NCI-H2227 (cell line): ENCODE measurements around the gene SHISA9.
"Not testable (repeated sequence)": the region's sequence is repeated elsewhere in the genome, so short reads cannot be mapped to it uniquely, and the experiment has no call there.

Experiments
- DNase-seq: peaks from one replicate; lab custom pipeline; 2025; ENCODE audit not compliant: unreplicated experiment; lab: John Stamatoyannopoulos, UW

SHISA9 gene

DNA sequence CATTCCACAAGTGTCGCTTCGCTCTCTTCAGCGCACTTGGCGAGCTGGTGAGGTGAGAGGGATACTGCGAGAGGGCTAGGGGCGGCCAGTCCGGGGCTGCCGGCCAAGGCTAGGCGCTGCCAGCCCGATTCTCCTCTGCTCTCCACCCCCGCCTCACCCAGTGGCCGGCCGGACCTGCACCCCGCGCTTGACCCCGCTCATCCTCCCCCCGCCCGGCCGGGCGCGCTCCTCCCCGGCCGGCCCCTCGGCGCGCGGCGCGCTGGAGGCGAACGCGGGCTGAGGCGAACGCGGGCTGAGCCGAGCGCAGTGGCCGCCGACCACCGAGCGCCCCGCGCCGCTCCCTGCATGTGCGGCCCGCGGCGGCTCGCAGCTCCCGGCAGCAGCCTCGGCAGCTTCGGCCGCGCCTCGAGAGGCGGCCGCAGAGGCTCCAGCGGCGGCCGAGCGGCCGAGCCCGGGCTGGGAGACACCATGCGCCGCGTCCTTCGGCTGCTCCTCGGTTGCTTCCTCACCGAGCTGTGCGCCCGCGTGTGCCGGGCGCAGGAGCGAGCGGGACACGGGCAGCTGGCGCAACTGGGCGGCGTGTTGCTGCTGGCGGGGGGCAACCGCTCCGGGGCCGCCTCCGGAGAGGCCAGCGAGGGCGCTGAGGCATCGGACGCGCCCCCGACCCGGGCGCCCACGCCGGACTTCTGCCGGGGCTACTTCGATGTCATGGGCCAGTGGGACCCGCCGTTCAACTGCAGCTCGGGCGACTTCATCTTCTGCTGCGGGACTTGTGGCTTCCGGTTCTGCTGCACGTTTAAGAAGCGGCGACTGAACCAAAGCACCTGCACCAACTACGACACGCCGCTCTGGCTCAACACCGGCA lies at the start of gene SHISA9:
Gene SHISA9, plus strand, starts transcription at position 2 of the 865 bp plus-strand sequence.
- peak; percentile 13 for DNase-seq

DNA sequence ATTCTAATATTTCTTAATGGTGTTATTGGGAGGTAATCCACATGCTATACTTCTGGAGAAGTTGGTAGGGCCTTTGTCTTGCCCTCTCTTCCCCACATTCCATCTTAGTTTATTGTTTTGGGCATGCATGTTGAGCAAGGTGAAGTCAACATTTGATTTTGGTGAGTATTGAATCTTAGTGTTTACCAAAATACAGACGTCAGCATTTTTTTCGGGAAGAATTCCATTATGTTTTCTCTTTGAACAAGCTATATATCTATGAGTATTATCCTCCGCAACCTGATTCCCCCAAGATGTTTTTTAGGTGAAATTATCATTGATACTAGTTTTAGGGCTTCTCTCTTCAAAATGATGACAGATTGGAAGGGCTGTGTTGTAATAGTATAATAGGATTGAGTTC lies 47.4 kb upstream of the SHISA9 start:
- DNase-seq = no peak

DNA sequence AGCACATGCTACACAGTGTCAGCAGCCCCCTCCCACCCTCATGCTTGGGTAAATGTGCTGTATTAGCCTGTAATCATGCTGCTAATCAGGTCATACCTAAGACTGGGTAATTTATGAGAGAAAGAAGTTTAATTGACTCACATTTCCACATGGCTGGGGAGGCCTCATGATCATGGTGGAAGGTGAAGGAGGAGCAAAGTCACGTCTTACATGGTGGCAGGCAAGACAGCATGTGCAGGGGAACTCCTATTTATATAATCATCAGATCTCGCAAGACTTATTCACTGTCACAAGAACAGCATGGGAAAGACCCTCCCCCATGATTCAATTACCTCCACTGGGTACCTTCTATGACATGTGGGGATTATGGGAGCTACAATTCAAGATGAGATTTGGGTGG lies 44.0 kb upstream of the SHISA9 start:
- DNase-seq = not testable (repeated sequence)

DNA sequence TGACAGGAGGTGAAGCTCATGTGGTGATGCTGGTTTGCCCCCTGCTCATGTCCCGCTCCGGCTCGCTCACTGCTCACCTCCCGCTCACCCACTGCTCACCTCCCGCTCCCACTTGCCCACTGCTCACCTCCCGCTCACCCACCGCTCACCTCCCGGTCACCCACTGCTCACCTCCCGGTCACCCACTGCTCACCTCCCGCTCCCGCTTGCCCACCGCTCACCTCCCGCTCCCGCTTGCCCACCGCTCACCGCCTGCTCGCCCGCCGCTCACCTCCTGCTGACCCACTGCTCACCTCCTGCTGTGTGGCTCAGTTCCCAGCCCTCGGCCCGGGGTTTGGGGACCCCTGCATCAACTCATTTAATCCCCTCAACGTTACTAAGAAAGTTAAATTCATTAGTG lies 39.1 kb upstream of the SHISA9 start:
- DNase-seq = no peak

DNA sequence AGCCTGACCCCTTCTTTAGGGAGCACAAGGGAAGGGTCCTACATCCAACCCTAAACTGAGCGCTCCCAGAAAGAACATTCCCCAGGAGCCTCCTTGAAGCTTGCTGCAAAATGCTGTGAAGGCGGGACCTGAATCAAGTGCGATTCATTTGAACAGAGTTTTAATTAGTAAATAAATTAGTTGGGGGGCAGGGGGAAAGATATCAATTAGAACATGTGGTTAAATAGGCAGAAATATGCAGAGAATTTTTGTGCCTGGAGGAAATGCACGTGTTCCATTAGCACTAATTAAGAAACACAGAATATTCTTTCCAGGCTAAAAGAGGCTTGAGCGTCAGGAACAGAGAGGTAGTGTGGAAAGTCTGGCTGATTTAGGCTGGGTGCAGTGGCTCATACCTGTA lies 38.5 kb upstream of the SHISA9 start:
- DNase-seq = no peak

DNA sequence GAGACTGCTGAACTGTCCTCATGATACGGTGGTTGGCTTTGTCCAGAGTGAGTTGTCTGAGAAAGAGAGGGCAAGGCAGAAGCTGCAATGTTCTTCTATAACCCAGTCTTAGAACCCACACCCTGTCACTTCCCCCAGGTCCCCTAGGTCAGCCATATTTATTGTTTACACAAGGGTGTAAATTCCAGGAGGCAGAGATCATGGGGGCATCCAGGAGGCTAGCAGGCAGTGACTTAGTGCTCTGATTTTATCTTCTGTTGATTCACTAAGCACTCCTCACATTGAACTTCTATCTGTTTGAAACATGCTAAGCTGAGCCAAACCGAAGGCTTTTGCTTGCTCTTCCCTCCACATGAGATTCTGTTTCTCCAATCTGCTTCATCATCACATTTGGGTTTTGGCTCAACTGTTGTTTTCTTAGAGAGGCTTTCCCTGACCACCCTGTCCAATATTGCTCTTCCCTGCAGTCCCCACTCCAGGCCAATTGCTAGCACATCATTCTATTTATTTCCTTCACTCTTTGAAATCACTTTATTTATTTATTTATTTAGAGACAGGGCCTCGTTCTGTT lies 34.3 kb upstream of the SHISA9 start:
- DNase-seq = no peak

DNA sequence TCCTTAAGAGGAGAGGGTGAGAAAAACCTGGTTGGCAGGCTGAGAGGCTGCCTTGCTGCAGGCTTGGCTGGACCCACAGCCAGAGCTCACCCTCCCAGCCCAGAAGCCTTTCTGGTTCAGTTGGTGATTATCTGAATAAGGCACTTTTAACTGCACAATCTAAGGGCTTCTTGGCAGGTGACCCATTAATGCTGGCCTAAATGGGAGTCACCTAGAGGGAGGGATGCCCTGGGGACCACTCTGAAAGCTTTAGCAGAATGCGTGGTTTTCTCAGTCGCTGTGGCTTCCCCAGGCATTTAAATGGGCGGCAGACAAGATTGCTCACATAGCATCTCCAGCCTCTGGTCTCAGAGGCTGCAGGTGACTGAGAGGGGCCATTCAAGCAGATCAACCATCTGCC lies 33.2 kb upstream of the SHISA9 start:
- no peak for DNase-seq

DNA sequence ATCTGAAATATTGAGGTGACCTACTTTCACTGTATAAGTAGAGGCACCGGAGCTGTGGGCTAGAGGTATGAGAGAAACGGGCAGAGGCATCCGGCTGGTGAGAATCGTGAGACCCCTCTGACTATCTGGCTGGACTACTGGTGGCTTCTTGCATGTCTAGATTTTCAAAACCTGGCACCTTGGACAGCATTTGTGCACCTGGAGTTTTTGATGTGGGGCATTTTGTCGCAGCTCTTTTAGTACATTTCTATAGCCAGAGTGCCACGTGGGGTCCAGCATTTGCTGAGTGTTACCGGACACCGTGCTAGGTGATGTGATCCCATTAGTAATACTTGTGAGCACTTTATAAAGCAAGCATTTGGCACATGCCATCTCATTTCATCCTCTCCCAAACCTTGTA lies 32.6 kb upstream of the SHISA9 start:
- DNase-seq = no peak

DNA sequence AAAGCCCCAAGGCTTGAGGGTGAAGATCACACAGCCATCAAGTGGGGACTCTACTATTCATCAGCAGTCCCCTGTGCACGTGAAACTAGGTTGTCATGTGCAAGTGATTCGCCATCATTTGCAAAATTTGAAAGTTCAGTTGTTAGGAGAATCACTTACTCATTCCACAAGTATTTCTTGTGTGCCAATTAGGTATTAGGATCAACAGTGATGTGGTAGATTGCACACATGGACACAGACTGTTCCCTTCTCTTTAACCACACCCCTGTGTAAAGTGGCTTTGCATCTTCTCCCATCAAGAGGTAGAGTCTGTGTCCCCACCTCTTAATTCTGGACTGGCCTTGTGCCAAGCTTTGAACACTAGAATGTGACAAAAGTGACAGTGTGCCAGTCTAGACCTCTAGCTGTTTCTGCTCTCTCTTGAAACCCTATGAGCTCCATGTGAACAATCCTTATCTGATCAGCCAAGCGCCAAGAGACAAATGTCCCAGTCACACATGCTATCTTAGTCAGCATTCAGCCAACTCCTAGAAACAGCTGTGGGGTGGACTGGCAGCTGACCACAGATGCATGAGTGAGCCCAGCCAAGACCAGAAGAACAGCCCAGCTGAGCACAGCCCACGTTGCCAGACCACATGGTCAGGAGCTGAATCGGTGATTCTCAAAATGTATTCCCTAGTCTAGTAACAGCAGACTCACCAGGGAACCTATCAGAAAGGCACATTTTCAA lies 31.5 kb upstream of the SHISA9 start:
- DNase-seq = no peak

DNA sequence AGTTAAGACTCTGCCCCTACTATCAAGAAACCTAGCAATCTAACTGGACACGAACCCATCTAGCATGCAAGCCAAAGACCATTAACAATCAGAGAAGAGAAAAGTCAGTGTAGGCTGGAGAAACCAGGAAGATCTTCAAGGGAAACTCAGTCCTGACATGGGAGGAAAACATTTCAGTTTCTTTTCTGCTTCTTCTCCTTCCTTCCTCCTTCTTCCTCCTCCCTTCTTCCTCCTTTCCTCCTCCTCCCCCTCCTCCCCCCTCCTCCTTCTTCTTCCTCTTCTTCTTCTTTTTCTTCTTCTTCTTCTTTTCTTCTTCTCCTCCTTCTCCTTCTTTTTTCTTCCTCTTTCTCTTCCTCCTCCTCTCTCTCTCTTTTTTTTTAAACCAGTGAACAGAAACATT lies 29.6 kb upstream of the SHISA9 start:
- no peak for DNase-seq

DNA sequence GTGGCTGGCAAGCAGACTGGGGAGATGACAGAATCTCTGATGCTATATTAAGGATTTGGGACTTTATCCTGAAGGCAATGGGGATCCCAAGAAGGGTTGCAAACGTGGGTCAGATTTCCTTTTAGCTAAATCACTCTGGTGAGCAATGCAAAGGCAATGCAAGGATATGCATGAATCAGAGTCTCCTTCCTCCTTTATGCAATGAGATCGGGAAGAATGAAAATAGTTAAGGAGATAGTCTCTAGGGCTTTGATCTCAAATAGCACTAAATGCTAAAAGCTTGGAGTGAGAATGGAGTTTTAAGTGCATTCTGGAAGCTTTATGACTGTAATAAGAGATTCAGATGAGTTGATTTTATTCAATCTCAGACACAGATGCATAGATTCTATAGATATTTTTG lies 27.2 kb upstream of the SHISA9 start:
- no peak for DNase-seq

DNA sequence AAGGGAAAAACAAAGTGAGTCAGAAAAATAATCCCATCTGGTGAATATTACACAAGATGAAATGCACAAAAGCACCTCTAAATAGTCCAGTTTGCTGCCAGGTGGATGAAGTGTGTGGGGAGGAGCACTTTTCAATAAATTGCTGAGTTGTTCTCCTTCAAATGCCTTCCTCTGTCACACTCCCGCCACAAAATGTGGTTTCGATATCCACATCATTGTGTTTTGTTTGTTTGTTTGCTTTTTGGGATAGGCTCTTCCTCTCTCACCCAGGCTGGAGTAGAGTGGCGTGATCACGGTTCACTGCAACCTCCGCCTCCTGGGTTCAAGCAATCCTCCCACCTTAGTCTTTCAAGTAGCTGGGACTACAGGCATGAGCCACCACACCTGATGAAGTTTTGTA lies 24.6 kb upstream of the SHISA9 start:
- no peak for DNase-seq

DNA sequence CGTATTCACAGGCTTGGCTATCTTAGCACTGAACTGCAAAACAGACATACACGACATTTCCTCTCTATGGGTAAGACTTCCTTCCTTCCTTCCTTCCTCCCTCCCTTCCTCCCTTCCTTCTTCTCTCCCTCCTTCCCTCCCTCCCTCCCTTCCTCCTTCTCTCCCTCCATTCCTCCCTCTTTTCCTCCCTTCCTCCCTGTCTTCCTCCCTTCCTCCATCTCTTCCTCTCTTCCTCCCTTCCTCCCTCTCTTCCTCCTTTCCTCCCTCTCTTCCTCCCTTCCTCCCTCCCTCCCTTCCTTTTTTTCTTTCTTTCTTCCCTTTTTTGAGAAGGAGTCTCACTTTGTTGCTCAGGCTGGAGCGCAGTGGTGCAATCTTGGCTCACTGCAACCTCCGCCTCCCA lies 22.4 kb upstream of the SHISA9 start:
- no peak for DNase-seq

DNA sequence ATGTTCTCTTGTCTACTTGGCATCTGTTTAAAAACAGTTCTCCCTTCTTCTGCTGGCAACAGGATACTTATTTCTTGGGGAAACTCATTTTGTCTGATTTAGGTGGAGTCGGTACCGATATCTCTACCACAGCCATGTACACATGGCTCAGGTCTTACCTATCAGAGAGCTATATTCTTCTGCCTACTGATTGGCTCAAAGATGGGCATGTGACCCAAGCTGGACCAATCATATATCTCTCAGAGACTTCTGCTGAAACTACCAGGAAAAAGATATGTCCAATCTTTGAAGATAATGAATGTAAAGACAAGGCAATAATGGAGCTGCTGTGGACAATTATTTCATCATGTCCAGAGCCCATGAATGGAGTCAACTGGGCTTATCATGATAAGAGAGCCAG lies 21.6 kb upstream of the SHISA9 start:
- no peak for DNase-seq

DNA sequence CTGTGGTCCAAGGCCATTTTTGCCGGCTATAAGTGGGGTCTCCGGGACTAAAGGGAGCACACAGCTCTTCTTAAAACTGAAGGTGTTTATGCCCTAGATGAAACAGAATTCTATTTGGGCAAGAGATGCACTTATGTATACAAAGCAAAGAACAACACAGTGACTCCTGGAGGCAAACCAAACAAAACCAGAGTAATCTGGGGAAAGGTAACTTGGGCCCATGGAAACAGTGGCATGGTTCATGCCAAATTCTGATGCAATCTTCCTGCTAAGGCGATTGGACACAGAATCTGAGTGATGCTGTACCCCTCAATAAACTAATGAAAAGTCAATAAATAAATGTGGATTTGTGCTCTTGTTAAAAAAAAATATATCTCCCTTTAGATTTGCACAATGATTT lies 20.2 kb upstream of the SHISA9 start:
- DNase-seq = no peak

DNA sequence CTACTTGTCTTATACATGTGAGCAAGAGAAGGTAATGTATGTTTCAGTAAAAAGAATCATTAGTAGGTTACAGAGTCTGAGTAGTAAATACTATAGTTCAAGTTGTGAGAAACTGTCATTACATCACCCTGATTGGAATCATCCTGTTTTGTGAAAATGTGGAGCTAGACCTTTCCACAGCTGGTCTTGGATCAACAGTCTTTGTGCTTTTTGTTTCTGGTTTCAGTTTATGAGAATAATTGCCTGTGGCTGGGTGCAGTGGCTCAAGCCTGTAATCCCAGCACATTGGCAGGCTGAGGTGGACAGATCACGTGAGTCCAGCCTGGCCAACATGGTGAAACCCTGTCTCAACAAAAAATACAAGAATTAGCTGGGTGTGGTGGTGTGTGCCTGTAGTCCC lies 19.7 kb upstream of the SHISA9 start:
- no peak for DNase-seq

DNA sequence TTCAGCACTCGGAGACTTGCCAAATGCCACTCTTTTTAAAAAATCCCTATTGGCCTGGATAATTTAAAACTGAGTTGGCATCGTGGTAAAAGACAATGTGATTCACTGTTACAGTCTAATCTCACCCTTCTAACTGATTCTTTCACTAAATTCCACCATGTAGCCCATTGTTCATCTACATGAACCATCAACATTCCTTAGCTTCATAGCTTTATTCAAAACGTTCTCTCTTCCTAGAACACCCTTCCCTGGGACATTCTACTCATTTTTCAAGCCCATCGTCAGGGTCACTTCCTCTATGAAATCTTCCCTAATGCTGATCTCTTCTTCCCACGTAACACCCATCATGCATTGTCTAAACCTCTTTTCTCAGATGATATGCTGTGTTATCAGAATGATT lies 15.7 kb upstream of the SHISA9 start:
- DNase-seq = no peak

DNA sequence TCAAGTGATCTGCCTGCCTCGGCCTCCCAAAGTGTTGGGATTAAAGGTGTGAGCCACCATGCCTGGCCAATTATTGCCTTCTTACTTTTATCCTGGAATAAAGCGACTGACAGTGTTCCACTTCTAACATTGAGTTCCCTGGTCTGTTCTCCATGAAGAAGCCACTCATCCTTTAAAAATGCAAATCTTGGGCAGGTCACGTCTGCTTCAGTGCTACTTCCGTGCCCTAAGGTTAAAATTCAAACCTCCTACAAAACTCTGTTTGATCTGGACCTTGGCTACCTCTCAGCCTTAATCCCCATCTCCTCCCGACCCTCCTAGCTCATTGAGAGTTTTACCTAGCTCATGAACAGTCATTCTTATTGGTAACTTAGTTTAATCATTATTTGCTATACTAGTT lies 9.6 kb upstream of the SHISA9 start:
- DNase-seq = no peak

DNA sequence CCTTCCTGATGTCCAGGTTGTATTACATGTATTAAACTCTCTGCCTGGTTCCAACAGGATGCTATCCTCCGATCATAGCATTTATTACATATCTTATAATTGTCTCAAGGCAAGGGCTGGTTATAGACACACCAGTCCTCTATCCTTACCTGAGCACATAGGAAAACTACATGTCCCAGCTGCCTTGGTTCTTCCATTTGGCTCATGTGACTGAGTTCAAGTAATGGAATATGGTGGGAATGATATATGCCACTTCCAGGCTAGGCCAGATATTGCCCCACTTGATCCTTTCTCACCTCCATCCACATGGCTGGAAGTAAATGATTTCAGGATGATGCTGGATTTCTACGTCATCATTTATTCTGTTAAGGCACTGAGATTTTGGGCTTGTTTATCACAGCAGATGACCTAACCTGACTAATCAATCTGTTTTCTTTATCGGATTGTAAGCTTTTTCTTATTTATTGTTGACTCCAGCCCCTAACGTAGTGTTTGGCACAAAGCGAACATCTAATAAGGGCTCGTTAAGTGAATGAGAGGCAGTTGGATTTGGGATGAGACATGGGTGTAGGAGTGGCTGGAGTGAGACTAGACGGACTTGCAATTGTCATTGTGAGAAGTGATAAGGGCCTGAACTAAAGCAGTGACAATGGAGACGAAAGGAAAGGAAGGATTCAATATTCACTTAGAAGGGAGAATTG lies 8.2 kb upstream of the SHISA9 start:
- DNase-seq = no peak

DNA sequence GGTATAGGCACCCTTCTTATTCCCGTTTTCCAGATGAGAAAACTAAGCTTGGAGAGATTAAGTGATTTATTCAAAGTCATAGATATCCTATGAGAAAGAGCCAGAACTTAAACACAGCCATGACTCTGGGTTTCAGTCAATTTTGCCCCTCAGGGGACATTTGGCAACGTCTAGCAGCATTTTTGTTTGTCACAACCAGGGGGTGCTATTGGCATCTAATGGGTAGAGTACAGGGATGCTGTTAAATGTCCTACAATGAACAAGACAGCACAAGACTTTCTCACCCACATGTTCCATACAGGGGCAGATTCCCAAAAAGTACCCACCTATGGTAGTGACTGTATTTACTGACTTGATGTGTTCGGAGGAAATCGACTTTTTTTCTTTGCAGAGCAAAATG lies 4.8 kb upstream of the SHISA9 start:
- DNase-seq = no peak

DNA sequence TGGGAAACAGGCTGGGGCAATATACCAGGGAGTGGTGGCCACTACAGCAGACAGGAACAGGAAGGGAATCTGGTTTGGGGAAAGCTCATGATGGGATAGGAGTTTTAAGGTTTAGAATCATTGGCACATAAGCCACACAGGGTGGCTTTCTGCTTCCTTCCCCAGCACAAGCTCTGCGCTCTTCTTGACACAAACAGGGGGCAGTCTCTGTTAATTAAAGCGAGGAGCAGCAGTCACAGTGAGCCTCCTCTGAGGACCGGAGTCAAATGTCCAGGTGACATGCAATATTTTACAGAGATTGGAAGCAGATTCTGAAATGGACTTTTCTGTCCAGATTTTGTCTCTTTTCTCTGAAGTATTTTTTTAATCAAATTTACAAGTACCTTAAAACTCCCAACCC lies 2.8 kb upstream of the SHISA9 start:
- no peak for DNase-seq
